HCT116 (cell line): ENCODE measurements around the gene SUGCT. TPM values are rescaled to one million over a fixed set of nuclear protein-coding genes. Genes with fewer than 3 reads are reported as not detected.

Source experiments
- ATAC-seq: fragments of 200-7000 bp; cut with Tn5 transposase; 2 replicates; pipeline ENCODE4 v1.9.1; 2020; ENCODE audit warnings: mild to moderate bottlenecking, moderate library complexity
- BruUV-seq: library from RNA; stranded (reverse); fragments of 400-500 nt; replicated peaks from 2 replicates; lab custom pipeline; 2021; lab: Mats Ljungman, UMichigan
- CTCF ChIA-PET: fragments of 300-600 bp; sonication (Branson Sonifier 250); formaldehyde crosslinking; loops from one replicate; lab custom pipeline; 2021; ENCODE audit warnings: antibody characterized with exemption; lab: Charles Lee
- POLR2A ChIA-PET: fragments of 300-600, 350-600 bp; sonication (Branson Sonifier 250); formaldehyde crosslinking; loops from one replicate; lab custom pipeline; 2021; ENCODE audit warnings: antibody characterized with exemption; lab: Charles Lee
- RAD21 ChIA-PET, 2 experiments: fragments of 300-600 bp; sonication (Branson Sonifier 250); formaldehyde crosslinking; loops; one replicate each; lab custom pipeline; 2023; ENCODE audit warnings: low total read pairs in 2 of 2; ENCODE audit not compliant: uncharacterized antibody in 2 of 2, unreplicated experiment in 2 of 2, low non-redundant PET in 1 of 2; lab: Charles Lee
- DNase-seq: peaks from one replicate; pipeline ENCODE4 v3.0.0-alpha.2; 2010; ENCODE audit warnings: low read depth, low spot score
- H2AFZ ChIP-seq: fragments of 200-600 bp; shearing (Covaris generic), sonication (generic); 2 replicates; pipeline ENCODE4 v1.6.1; 2017; ENCODE audit warnings: low read depth, mixed run types, mixed read lengths, antibody characterized with exemption, low read length; ENCODE audit not compliant: poor library complexity, severe bottlenecking
- H3K27ac ChIP-seq: 2 replicates; pipeline ENCODE4 v1.5.1; 2012; ENCODE audit warnings: low read depth, low read length
- H3K27me3 ChIP-seq: fragments of 200-600 bp; sonication (generic); 2 replicates; pipeline ENCODE4 v1.6.1; 2016; ENCODE audit warnings: mixed run types, low read length, mixed read lengths; ENCODE audit not compliant: insufficient read depth
- H3K36me3 ChIP-seq, 2 experiments: fragments of 200-500 bp in 1 of 2; fragments of 200-600 bp in 1 of 2; sonication (Bioruptor generic) in 1 of 2; sonication (generic) in 1 of 2; 2 replicates each; pipeline versions ENCODE4 v1.5.1 to v1.6.1; 2014 to 2016; ENCODE audit warnings: low read length in 2 of 2, inconsistent platforms in 1 of 2, mixed read lengths in 1 of 2, mixed run types in 1 of 2; ENCODE audit not compliant: insufficient read depth in 2 of 2, control insufficient read depth in 1 of 2
- H3K4me1 ChIP-seq, 2 experiments: fragments of 200-600 bp in 1 of 2; sonication (generic) in 1 of 2; 2 replicates each; pipeline versions ENCODE4 v1.5.1 to v1.6.1; 2012 to 2017; ENCODE audit warnings: low read length in 2 of 2, inconsistent platforms in 1 of 2, mild to moderate bottlenecking in 1 of 2, mixed read lengths in 1 of 2, mixed run types in 1 of 2, moderate library complexity in 1 of 2; ENCODE audit not compliant: insufficient read depth in 2 of 2, control insufficient read depth in 1 of 2
- H3K4me2 ChIP-seq: fragments of 200-600 bp; sonication (generic); 2 replicates; pipeline ENCODE4 v1.6.1; 2017; ENCODE audit warnings: mixed run types, low read length, mixed read lengths
- H3K4me3 ChIP-seq, 2 experiments: fragments of 200-600 bp in 1 of 2; sonication (generic) in 1 of 2; replicated peaks in 1 of 2; 2 replicates each; pipeline ENCODE4 v1.5.1; 2011 to 2016; ENCODE audit warnings: low read length in 2 of 2, control low read depth in 1 of 2, low read depth in 1 of 2, mild to moderate bottlenecking in 1 of 2, mixed read lengths in 1 of 2, mixed run types in 1 of 2
- H3K79me2 ChIP-seq: fragments of 200-600 bp; sonication (generic); 2 replicates; pipeline ENCODE4 v1.6.1; 2017; ENCODE audit warnings: mild to moderate bottlenecking, mixed run types, low read length, moderate library complexity, mixed read lengths; ENCODE audit not compliant: insufficient read depth
- H3K9ac ChIP-seq: fragments of 200-600 bp; sonication (generic); 2 replicates; pipeline ENCODE4 v1.6.1; 2016; ENCODE audit warnings: low read length, mixed read lengths
- H3K9me2 ChIP-seq: fragments of 200-600 bp; sonication (generic), shearing (Covaris generic); 2 replicates; pipeline ENCODE4 v1.6.1; 2017; ENCODE audit warnings: mixed run types, mild to moderate bottlenecking, moderate library complexity; ENCODE audit not compliant: insufficient read depth
- H3K9me3 ChIP-seq, 2 experiments: fragments of 200-500 bp in 1 of 2; fragments of 200-600 bp in 1 of 2; sonication (Bioruptor generic) in 1 of 2; sonication (generic) in 1 of 2; 2 replicates each; pipeline ENCODE4 v1.6.1; 2014 to 2017; ENCODE audit warnings: low read length in 2 of 2, mixed read lengths in 2 of 2, inconsistent platforms in 1 of 2, low read depth in 1 of 2, mild to moderate bottlenecking in 1 of 2, mixed run types in 1 of 2, moderate library complexity in 1 of 2; ENCODE audit not compliant: control insufficient read depth in 1 of 2, insufficient read depth in 1 of 2
- H4K20me1 ChIP-seq: fragments of 200-600 bp; sonication (generic), shearing (Covaris generic); 2 replicates; pipeline ENCODE4 v1.6.1; 2017; ENCODE audit warnings: mixed run types, mild to moderate bottlenecking, moderate library complexity; ENCODE audit not compliant: insufficient read depth
- CBX3 ChIP-seq: IDR thresholded peaks from 2 replicates; pipeline ENCODE4 v1.6.1; 2012; ENCODE audit warnings: low read depth
- CEBPB ChIP-seq: IDR thresholded peaks from 2 replicates; pipeline ENCODE4 v1.6.1; 2012; ENCODE audit warnings: low read depth
- CTCF ChIP-seq, 3 experiments: fragments of 200-600 bp in 1 of 3; sonication (generic) in 1 of 3; IDR thresholded peaks in 2 of 3; conservative IDR thresholded peaks in 1 of 3; 2 replicates each; pipeline ENCODE4 v1.5.1; 2012 to 2017; ENCODE audit warnings: low read depth in 2 of 3, low read length in 2 of 3, antibody characterized with exemption in 1 of 3, borderline replicate concordance in 1 of 3, control low read depth in 1 of 3, mild to moderate bottlenecking in 1 of 3, mixed read lengths in 1 of 3, mixed run types in 1 of 3, moderate library complexity in 1 of 3; ENCODE audit not compliant: insufficient read depth in 1 of 3
- ELF1 ChIP-seq: IDR thresholded peaks from 2 replicates; pipeline ENCODE4 v1.6.1; 2012; ENCODE audit warnings: low read depth, borderline replicate concordance
- EZH2 ChIP-seq: fragments of 200-600 bp; sonication (generic); IDR thresholded peaks from 2 replicates; pipeline ENCODE4 v1.6.1; 2017; ENCODE audit warnings: antibody characterized with exemption, mixed run types
- EZH2phosphoT487 ChIP-seq: fragments of 200-600 bp; IDR thresholded peaks from 2 replicates; pipeline ENCODE4 v1.6.1; 2018; ENCODE audit warnings: antibody characterized with exemption, borderline replicate concordance
- FOSL1 ChIP-seq: IDR thresholded peaks from 2 replicates; pipeline ENCODE4 v1.6.1; 2012; ENCODE audit warnings: low read depth
- JUND ChIP-seq: IDR thresholded peaks from 2 replicates; pipeline ENCODE4 v1.6.1; 2012
- MAX ChIP-seq: IDR thresholded peaks from 2 replicates; pipeline ENCODE4 v1.6.1; 2012
- POLR2A ChIP-seq: IDR thresholded peaks from 2 replicates; pipeline ENCODE4 v1.7.0; 2011; ENCODE audit warnings: borderline replicate concordance; ENCODE audit not compliant: insufficient read depth, insufficient read length; ENCODE audit errors: extremely low read depth
- RAD21 ChIP-seq: IDR thresholded peaks from 2 replicates; pipeline ENCODE4 v1.6.1; 2012; ENCODE audit warnings: low read depth, mild to moderate bottlenecking
- REST ChIP-seq: IDR thresholded peaks from 2 replicates; pipeline ENCODE4 v1.6.1; 2012; ENCODE audit warnings: low read depth
- SIN3A ChIP-seq: IDR thresholded peaks from 2 replicates; pipeline ENCODE4 v1.6.1; 2012; ENCODE audit warnings: low read depth
- SP1 ChIP-seq: IDR thresholded peaks from 2 replicates; pipeline ENCODE4 v1.6.1; 2012; ENCODE audit warnings: low read depth
- SRF ChIP-seq: IDR thresholded peaks from 2 replicates; pipeline ENCODE4 v1.6.1; 2012; ENCODE audit warnings: low read depth
- TCF7L2 ChIP-seq: IDR thresholded peaks from 2 replicates; pipeline ENCODE4 v1.7.0; 2011; ENCODE audit warnings: borderline replicate concordance, inconsistent platforms; ENCODE audit not compliant: insufficient read depth, insufficient read length; ENCODE audit errors: extremely low read depth
- YY1 ChIP-seq: IDR thresholded peaks from 2 replicates; pipeline ENCODE4 v1.6.1; 2011; ENCODE audit warnings: low read length, low read depth, moderate library complexity, mild to moderate bottlenecking; ENCODE audit not compliant: insufficient replicate concordance; ENCODE audit errors: extremely low read depth
- ZBTB33 ChIP-seq: IDR thresholded peaks from 2 replicates; pipeline ENCODE4 v1.6.1; 2011; ENCODE audit warnings: mild to moderate bottlenecking, low read length, moderate library complexity; ENCODE audit not compliant: insufficient replicate concordance; ENCODE audit errors: extremely low read depth
- ZFX ChIP-seq: fragments of 450-650 bp; IDR thresholded peaks from 2 replicates; pipeline ENCODE4 v1.6.1; 2017
- ZNF274 ChIP-seq: fragments of 200-500 bp; sonication (Bioruptor generic); IDR thresholded peaks from 2 replicates; pipeline ENCODE4 v1.6.1; 2014; ENCODE audit warnings: mild to moderate bottlenecking, low read depth, low read length, inconsistent platforms
- intact Hi-C: fragments of 100-400 bp; cut with micrococcal nuclease; formaldehyde crosslinking; loops from 2 replicates; pipeline ENCODE4 v1.10.0; 2022
- total RNA-seq: library from RNA; stranded (reverse); gene quantifications from one replicate; pipeline ENCODE4 v1.2.1, GENCODE V29; 2021; ENCODE audit not compliant: unreplicated experiment

The SUGCT gene
- total RNA-seq, 1 experiment from 2014 or later: 4.4 TPM

- Histone ChIP-seq H3K4me3 (no peak overlapping the region), H3K36me3 (no peaks in the 10 kb centered on the region), H3K27me3 (no peaks in the 10 kb centered on the region), H3K9ac (no peak overlapping the region), H3K79me2 (no peaks in the 10 kb centered on the region), H4K20me1 (no peaks in the 10 kb centered on the region), H2AFZ (no peak overlapping the region), H3K9me2 (no peaks in the 10 kb centered on the region), H3K4me2 (no peak overlapping the region), H3K27ac (no peak overlapping the region), H3K9me3 (no peaks in the 10 kb centered on the region), H3K4me1 (no peaks in the 10 kb centered on the region)
- intact Hi-C loops: no loop called here
- ATAC-seq: no peak
- POLR2A ChIA-PET: no interaction called here
- BruUV-seq: no TSS peak
- RAD21 ChIA-PET: no interaction called here
- DNase-seq: no peak
- TF ChIP-seq MAX (no peak), SP1 (no peak), ZBTB33 (no peak), TCF7L2 (no peak), ZFX (no peak), SIN3A (no peak), POLR2A (no peak), YY1 (no peak), CEBPB (no peak), CBX3 (no peak), EZH2 (no peak), CTCF (IDR thresholded peaks at IDR 0.05 in 2 of 3, conservative IDR thresholded peaks at IDR 0.05 in 1 of 3; ENCODE audit: borderline replicate concordance in 1 of 3, insufficient read depth in 1 of 3, low read depth in 2 of 3, low read length in 2 of 3) (no peak), RAD21 (no peak), EZH2phosphoT487 (no peak), REST (no peak), ZNF274 (no peak), FOSL1 (no peak), ELF1 (no peak), JUND (no peak), SRF (no peak)
- CTCF ChIA-PET: no interaction called here
These were observed 730.8 kb downstream of the SUGCT start for GRCh38 chr7:40865441-40866233.
